Thoracic aorta (tissue), 2 donors: Measurements from ENCODE around the gene NDUFS7. TPM values are rescaled to one million over a fixed set of nuclear protein-coding genes. Genes with fewer than 3 reads are reported as not detected.
"Not testable (repeated sequence)": the region's sequence is repeated elsewhere in the genome, so short reads cannot be mapped to it uniquely, and the experiment has no call there.

Experiments used
- ATAC-seq: fragments of 150-250 bp; one replicate; pipeline ENCODE4 v1.8.0; 2017; ENCODE audit warnings: low read depth; ENCODE audit not compliant: insufficient number of reproducible peaks, low FRiP score
- DNase-seq: peaks from one replicate; pipeline ENCODE4 v3.0.0-alpha.2; 2020; ENCODE audit warnings: low spot score
- H3K27ac ChIP-seq, 2 donors: fragments of 200-600 bp; sonication (generic); 1 replicate in 1 of 2; 2 replicates in 1 of 2; pipeline ENCODE4 v1.5.1; 2016; ENCODE audit warnings: mild to moderate bottlenecking in 2 of 2, moderate library complexity in 2 of 2
- H3K27me3 ChIP-seq: fragments of 200-600 bp; sonication (generic); replicated peaks from 2 replicates; pipeline ENCODE4 v1.6.0; 2016; ENCODE audit warnings: mild to moderate bottlenecking; ENCODE audit not compliant: insufficient read depth
- H3K36me3 ChIP-seq: fragments of 200-600 bp; sonication (generic); one replicate; pipeline ENCODE4 v1.5.1; 2016
- H3K4me1 ChIP-seq, 2 donors: fragments of 200-600 bp; sonication (generic); 1 replicate in 1 of 2; 2 replicates in 1 of 2; pipeline versions ENCODE4 v1.5.1 to v1.6.0; 2016; ENCODE audit warnings: low read depth in 2 of 2, mild to moderate bottlenecking in 1 of 2; ENCODE audit not compliant: control insufficient read depth in 1 of 2
- H3K4me3 ChIP-seq: fragments of 200-600 bp; sonication (generic); 2 replicates; pipeline ENCODE4 v1.5.1; 2016; ENCODE audit warnings: mild to moderate bottlenecking
- H3K9me3 ChIP-seq: fragments of 200-600 bp; sonication (generic); 2 replicates; pipeline ENCODE4 v1.5.1; 2016
- total RNA-seq, 2 donors: library from RNA; depleted of rRNA; stranded (reverse); fragments of >200 nt; gene quantifications; one replicate each; pipeline versions ENCODE4 v1.1.0 to v1.2.3, GENCODE V29; 2016
- TF ChIP-seq, protein P1 (sequence below): fragments of 200-600 bp; sonication (generic); IDR thresholded peaks from one replicate; pipeline ENCODE4 v1.5.1; 2019; ENCODE audit warnings: antibody characterized with exemption

NDUFS7 gene
- total RNA-seq, 2 donors from 2014 or later = 83.3 to 110 TPM

DNA sequence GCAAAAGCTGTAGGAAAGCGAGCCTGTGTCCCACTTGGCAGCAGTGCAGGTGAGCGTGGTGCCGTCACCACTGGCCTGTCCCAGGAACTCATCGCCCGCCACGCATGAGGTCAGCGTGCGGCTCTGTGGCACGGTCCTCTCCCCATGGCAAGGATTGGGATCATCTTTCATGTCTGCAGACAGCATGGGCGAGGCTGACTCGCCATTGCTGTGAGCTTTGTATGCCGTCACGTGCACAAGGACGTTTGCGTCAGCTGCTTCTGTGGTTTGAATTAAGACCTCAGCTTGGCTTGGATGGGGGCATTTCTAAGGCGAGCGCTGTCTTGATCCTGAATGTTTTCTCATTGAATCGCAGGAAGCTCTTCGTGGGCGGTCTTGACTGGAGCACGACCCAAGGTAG is 33.4 kb downstream of the NDUFS7 start:
- TF ChIP-seq, protein P1, sequence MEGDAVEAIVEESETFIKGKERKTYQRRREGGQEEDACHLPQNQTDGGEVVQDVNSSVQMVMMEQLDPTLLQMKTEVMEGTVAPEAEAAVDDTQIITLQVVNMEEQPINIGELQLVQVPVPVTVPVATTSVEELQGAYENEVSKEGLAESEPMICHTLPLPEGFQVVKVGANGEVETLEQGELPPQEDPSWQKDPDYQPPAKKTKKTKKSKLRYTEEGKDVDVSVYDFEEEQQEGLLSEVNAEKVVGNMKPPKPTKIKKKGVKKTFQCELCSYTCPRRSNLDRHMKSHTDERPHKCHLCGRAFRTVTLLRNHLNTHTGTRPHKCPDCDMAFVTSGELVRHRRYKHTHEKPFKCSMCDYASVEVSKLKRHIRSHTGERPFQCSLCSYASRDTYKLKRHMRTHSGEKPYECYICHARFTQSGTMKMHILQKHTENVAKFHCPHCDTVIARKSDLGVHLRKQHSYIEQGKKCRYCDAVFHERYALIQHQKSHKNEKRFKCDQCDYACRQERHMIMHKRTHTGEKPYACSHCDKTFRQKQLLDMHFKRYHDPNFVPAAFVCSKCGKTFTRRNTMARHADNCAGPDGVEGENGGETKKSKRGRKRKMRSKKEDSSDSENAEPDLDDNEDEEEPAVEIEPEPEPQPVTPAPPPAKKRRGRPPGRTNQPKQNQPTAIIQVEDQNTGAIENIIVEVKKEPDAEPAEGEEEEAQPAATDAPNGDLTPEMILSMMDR = no peak
- ATAC-seq = no peak
- peak overlapping the region in 1 of 2 donors; percentile 77 for H3K27ac ChIP-seq
- no peaks in the 10 kb centered on the region for H3K9me3 ChIP-seq
- H3K4me3 ChIP-seq = no peak overlapping the region
- peaks cover 39% of the 10 kb centered on the region for H3K36me3 ChIP-seq
- DNase-seq = no peak
- H3K27me3 ChIP-seq = no peaks in the 10 kb centered on the region
- peaks cover 20 to 46% of the 10 kb centered on the region in 2 donors for H3K4me1 ChIP-seq

DNA sequence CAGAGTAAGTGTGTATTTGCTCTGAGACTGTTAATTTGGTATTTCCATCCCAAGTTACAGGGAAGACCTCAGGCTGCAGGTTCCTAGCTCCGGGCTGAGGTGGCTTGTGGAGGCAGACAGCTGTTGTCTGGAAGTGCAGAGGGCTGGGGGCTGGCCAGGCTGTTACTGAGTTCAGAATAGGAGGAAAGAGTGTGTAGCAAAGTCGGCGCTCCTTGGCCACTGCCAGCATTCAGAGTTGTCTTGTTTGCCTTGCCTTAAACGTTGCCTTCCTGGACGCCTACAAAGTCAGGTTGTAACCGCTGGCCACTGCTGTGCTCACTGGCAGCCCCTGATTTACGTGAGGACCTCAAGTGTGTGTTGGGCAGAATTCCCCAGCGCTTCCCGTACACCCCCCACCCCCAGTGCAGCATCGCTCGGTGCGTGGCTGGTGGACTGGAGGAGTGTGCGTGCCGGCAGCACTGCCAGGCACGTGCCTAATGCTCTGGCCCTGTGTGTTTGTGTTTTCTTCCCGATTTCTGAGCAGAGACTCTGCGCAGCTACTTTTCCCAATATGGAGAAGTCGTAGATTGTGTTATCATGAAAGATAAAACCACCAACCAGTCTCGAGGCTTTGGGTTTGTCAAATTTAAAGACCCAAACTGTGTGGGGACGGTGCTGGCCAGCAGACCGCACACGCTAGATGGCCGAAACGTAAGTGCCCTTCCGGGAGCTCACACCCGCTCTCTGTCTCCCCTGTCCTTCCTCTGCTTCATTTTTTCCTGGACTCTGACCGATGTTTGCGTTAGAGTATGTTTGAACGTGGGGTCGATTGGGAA is 34.2 kb downstream of the NDUFS7 start:
- H3K4me1 ChIP-seq = peaks cover 20 to 38% of the 10 kb centered on the region in 2 donors
- no peaks in the 10 kb centered on the region for H3K9me3 ChIP-seq
- no peaks in the 10 kb centered on the region for H3K27me3 ChIP-seq
- no peak overlapping the region for H3K4me3 ChIP-seq
- DNase-seq = no peak
- H3K36me3 ChIP-seq = peaks cover 46% of the 10 kb centered on the region
- TF ChIP-seq, protein P1 = no peak
- no peak for ATAC-seq
- H3K27ac ChIP-seq = no peak overlapping the region

DNA sequence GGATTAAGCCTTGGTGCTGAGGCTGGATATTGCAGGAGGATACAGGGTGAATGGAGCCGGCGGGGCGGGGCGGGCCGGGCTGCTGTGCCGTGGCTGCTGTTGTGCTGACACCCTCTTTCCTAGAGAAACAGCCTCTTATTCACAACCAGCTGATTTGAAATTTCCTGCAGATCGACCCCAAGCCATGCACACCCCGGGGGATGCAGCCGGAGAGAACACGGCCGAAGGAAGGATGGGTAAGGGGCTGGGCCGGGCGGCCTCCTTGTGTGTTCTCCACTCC is 34.7 kb downstream of the NDUFS7 start:
- H3K36me3 ChIP-seq = peaks cover 52% of the 10 kb centered on the region
- H3K4me3 ChIP-seq = no peak overlapping the region
- TF ChIP-seq, protein P1 = no peak
- H3K27me3 ChIP-seq = no peaks in the 10 kb centered on the region
- peaks cover 20 to 33% of the 10 kb centered on the region in 2 donors for H3K4me1 ChIP-seq
- H3K27ac ChIP-seq = no peak overlapping the region
- ATAC-seq (no peak), DNase-seq (no peak)
- H3K9me3 ChIP-seq = no peaks in the 10 kb centered on the region

DNA sequence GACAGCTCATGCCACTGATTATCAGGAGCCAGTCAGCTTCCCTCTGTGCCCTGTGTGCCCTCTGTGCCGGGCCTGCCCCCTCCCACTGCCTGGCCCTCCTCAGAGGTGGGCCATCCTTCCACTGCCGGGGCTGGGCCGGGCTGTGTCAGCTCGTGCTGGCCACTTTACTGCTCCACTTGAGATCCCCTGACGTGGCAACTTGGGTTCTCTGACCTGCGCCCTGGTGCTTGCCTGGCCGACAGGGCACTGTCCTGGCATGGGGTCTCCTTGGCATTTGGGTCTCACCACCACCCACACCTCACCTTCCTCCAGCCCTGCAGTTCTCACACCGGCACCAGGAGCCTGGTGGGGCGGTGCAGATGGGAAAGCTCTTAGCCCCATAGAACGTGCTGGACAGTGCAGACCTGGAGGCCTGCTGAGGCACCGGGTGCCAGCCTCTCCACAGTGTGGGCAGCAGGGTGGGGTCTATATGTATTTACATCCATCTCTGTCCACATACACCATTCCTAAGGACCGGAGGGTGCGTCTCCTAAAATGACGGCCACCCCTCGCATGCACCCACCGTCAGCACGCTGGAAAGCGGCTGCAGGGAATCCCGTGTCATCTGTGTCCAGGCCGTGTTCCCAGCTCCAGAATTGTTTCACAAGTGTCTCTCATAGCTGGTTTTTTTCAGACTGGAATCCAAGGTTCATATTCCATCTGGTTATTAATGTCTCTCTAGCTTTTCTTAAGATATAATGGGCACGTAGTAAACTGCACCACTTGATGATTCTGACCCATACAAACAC is 35.4 kb downstream of the NDUFS7 start:
- no peak for ATAC-seq
- Histone ChIP-seq H3K27ac (no peak overlapping the region), H3K36me3 (peaks cover 58% of the 10 kb centered on the region), H3K4me1 (peaks cover 20 to 33% of the 10 kb centered on the region in 2 donors), H3K9me3 (no peaks in the 10 kb centered on the region), H3K27me3 (no peaks in the 10 kb centered on the region), H3K4me3 (no peak overlapping the region)
- TF ChIP-seq, protein P1 = no peak
- no peak for DNase-seq

DNA sequence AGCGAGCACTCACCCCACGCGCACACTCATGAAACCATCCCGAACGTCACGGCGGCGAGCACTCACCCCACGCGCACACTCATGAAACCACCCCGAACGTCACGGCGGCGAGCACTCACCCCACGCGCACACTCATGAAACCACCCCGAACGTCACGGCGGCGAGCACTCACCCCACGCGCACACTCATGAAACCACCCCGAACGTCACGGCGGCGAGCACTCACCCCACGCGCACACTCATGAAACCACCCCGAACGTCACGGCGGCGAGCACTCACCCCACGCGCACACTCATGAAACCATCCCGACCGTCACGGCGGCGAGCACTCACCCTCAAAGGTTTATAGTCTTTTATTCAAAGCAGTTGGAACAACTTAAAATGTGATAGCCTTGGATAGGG is 36.4 kb downstream of the NDUFS7 start:
- not testable (repeated sequence) for H3K9me3 ChIP-seq, H3K4me3 ChIP-seq, ATAC-seq, DNase-seq, H3K27me3 ChIP-seq, H3K27ac ChIP-seq
- peaks cover 64% of the 10 kb centered on the region for H3K36me3 ChIP-seq
- H3K4me1 ChIP-seq = peaks cover 16 to 30% of the 10 kb centered on the region in 2 donors
